Germinal center (tissue), 1 donor: ENCODE results near the gene PNMA6E.

Experiments
- DNase-seq: peaks from one replicate; pipeline ENCODE4 v3.0.0; 2012; ENCODE audit warnings: mixed read lengths, low spot score

PNMA6E gene

GRCh38 chrX:153349952-153350351 is 51.2 kb downstream of the PNMA6E start:
- no peak for DNase-seq

- no peak for DNase-seq
Measured at GRCh38 chrX:153348421-153348820, 52.7 kb downstream of the PNMA6E start.

- DNase-seq = no peak
Measured at GRCh38 chrX:153347530-153347929, 53.6 kb downstream of the PNMA6E start.
